Parathyroid adenoma (tissue), 2 donors: ENCODE measurements around the gene PFKFB2.

Source experiments
- H2AFZ ChIP-seq: fragments of 300-600 bp; sonication (generic); one replicate; pipeline ENCODE4 v1.7.0; 2017; ENCODE audit warnings: antibody characterized with exemption, mild to moderate bottlenecking
- H3K27ac ChIP-seq: fragments of 300-600 bp; sonication (generic); one replicate; pipeline ENCODE4 v1.7.0; 2017
- H3K27me3 ChIP-seq: fragments of 300-600 bp; sonication (generic); one replicate; pipeline ENCODE4 v1.7.0; 2017; ENCODE audit warnings: low read length; ENCODE audit not compliant: control insufficient read depth, insufficient read depth
- H3K36me3 ChIP-seq: fragments of 300-600 bp; sonication (generic); one replicate; pipeline ENCODE4 v1.7.0; 2017; ENCODE audit warnings: low read length; ENCODE audit not compliant: control insufficient read depth, insufficient read depth
- H3K4me1 ChIP-seq: fragments of 300-600 bp; sonication (generic); one replicate; pipeline ENCODE4 v1.7.0; 2017; ENCODE audit warnings: control low read depth
- H3K4me2 ChIP-seq: fragments of 300-600 bp; sonication (generic); one replicate; pipeline ENCODE4 v1.7.0; 2017; ENCODE audit warnings: low read length
- H3K4me3 ChIP-seq: fragments of 300-600 bp; sonication (generic); one replicate; pipeline ENCODE4 v1.7.0; 2017; ENCODE audit warnings: low read depth, low read length
- H3K79me2 ChIP-seq: fragments of 300-600 bp; sonication (generic); one replicate; pipeline ENCODE4 v1.7.0; 2017; ENCODE audit warnings: control low read depth
- H3K9ac ChIP-seq: fragments of 300-600 bp; sonication (generic); one replicate; pipeline ENCODE4 v1.7.0; 2017; ENCODE audit warnings: mild to moderate bottlenecking
- H3K9me3 ChIP-seq: fragments of 300-600 bp; sonication (generic); one replicate; pipeline ENCODE4 v1.7.0; 2017; ENCODE audit warnings: low read length; ENCODE audit not compliant: control insufficient read depth
- CTCF ChIP-seq: fragments of 300-600 bp; sonication (generic); IDR thresholded peaks from one replicate; pipeline ENCODE4 v1.7.0; 2017; ENCODE audit warnings: antibody characterized with exemption, mild to moderate bottlenecking
- donor health status: primary hyperparathyroidism.

The PFKFB2 gene

DNA sequence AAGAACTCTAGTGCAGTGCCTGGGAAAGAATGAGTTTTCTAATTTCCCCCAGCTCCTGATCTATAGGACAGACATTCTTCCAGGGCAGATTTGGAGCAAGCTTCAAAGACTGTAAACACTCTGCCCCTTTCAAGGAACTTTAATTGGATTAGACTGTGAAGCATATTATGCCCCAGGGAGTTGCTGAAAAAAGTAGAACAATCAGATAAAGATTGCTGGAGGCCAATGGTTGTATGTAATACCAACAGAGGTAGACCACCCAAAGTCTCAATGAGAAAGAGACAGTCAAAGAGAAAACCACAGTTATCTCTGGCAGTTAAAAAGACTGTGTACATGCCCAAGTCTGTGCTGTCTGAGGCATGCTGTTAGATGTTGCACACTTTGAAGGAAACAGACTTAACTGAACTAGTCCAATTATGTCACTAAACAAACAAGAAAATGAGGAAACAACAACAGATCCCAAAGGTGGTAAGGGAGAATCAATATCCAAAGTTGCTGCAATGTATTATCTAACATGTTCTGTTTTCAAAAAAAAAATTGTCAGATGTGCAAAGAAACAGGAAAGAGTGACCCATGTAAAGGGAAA is 75.4 kb downstream of the PFKFB2 start:
- Histone ChIP-seq H3K9me3 (peaks cover 4% of the 10 kb centered on the region), H3K27me3 (no peaks in the 10 kb centered on the region), H2AFZ (no peak overlapping the region), H3K4me3 (no peak overlapping the region), H3K27ac (no peak overlapping the region), H3K4me2 (no peak overlapping the region), H3K4me1 (no peaks in the 10 kb centered on the region), H3K36me3 (no peaks in the 10 kb centered on the region), H3K9ac (no peak overlapping the region), H3K79me2 (no peaks in the 10 kb centered on the region)
- no peak for TF ChIP-seq CTCF

DNA sequence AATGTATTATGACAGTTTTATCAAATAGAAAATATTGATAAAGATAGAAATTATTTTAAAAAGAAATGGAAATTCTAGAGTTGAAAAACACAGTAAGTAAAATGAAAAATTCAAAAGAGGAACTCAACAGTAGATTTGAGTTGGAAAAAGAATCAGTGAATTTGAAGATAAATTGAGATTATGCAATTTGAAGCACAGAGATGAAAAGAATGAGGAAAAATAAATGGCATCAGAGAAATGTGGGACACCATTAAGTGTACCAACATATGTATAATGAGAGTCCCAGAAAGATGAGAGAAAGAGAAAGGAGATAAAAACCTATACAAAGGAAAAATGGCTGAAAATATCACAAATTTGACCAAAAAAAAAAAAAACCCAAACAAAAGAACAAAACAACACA is 76.0 kb downstream of the PFKFB2 start:
- no peak overlapping the region for H3K4me3 ChIP-seq
- H3K27ac ChIP-seq = no peak overlapping the region
- H3K4me1 ChIP-seq = no peaks in the 10 kb centered on the region
- no peaks in the 10 kb centered on the region for H3K36me3 ChIP-seq
- no peak overlapping the region for H3K4me2 ChIP-seq
- no peak overlapping the region for H3K9ac ChIP-seq
- H3K9me3 ChIP-seq = peaks cover 4% of the 10 kb centered on the region
- no peak overlapping the region for H2AFZ ChIP-seq
- H3K79me2 ChIP-seq = no peaks in the 10 kb centered on the region
- TF ChIP-seq CTCF = no peak
- no peaks in the 10 kb centered on the region for H3K27me3 ChIP-seq
